HG02852 (cell line): ENCODE data around the gene MRPL11.
"Not testable (repeated sequence)": the region's sequence is repeated elsewhere in the genome, so short reads cannot be mapped to it uniquely, and the experiment has no call there.

Source experiments
- ATAC-seq: cut with Tn5 transposase; IDR thresholded peaks from one replicate; pipeline ENCODE4 v1.9.1; 2021; ENCODE audit warnings: mild to moderate bottlenecking, moderate library complexity; ENCODE audit not compliant: unreplicated experiment

Gene MRPL11

DNA sequence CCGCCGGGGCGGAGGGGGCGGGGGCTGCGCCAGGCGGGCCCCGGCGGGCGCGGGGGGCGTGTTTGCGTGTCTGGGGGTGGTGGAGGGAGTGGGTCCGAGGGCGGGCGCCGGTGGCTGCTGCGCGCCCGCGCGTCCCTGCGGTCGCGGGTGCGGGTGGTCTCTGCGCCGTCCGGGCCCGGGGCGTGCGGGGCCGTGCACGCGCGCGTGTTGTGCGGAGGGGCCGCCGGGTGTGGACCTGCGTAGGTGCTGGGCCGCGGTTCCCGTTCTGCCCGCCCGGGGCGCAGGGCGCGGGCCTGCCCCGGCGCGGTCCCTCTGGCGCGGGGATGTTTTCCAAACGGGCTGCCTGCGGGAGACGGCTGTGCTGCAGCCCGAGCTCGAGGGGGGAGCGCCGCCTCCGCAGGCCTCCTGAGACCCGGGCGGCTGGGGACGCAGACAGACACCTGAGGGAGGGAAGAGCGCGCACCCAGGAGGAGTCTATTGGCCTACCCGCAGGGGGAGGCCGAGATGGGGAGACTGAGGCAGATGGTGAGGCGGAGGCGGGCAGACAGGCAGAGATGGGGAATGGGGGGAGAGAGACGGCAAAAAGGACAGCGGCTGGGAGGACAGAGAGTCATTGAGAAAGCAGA is 28.5 kb upstream of the MRPL11 start:
- peak; percentile 38 for ATAC-seq

- peak; percentile 79 for ATAC-seq
These were observed 27.8 kb upstream of the MRPL11 start, which contains the start of gene PELI3 for GRCh38 chr11:66466225-66467033. Gene PELI3 (plus strand): TSS chr11:66466905. CDS start chr11:66468129, 1,224 bp downstream.

GRCh38 chr11:66465373-66466224 is 27.0 kb upstream of the MRPL11 start:
- ATAC-seq: no peak

DNA sequence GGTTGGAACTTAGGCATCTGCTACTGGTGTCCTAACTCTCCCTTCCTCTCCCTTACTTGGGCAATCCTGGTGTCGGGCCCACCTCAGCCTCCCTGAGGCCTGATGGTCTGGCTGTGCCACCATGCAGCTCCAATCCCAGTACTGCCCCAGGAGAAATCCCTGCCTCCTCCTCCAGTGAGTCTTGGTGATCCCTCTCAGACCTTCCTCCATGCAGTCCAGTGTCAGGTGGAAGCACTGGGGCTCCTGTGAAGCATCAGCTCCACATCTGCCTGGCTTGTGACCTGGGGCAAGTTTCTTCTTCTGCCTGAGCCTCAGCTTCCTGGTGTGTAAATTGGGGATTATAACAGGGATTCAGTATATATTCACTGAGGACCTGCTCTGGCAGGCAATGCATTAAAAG is 26.3 kb upstream of the MRPL11 start:
- ATAC-seq: no peak

GRCh38 chr11:66464116-66464515 is 25.5 kb upstream of the MRPL11 start:
- not testable (repeated sequence) for ATAC-seq

DNA sequence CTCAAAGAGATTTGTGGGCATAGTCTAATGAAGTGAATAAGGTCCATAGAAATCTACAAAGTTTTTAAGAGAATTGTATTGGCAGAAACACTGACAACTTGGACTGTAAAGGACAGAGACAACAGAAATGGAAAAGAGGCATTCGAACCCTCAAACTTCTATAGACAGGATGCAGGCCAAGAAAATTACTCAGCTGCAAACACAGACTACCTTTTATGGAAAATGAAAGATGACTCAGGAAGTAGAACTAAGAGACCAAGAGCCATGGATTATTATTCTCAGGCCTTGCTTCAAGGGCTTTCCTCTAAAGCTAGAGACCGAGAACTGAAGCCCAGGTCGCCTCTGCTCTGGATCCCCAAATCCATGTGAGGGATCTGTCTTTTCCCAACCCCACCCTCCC is 24.3 kb upstream of the MRPL11 start:
- ATAC-seq: no peak

DNA sequence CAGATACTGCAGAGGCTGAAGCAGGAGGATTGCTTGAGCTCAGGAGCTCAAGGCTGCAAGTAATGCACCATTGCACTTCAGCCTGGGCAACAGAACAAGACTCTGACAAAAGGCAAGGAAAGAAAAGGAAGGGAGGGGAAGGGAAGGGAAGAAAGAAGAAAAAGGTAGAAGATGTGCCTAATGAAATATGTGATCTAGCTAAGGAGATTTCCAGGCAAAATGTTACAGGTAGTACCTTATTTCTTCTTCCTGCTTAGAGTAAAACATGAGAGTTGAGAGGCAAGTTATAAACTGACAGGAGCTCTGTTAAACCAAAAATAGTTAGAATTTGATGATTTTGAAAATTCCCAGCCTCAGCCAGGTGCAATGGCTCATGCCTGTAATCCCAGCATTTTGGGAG is 23.4 kb upstream of the MRPL11 start:
- ATAC-seq: no peak

DNA sequence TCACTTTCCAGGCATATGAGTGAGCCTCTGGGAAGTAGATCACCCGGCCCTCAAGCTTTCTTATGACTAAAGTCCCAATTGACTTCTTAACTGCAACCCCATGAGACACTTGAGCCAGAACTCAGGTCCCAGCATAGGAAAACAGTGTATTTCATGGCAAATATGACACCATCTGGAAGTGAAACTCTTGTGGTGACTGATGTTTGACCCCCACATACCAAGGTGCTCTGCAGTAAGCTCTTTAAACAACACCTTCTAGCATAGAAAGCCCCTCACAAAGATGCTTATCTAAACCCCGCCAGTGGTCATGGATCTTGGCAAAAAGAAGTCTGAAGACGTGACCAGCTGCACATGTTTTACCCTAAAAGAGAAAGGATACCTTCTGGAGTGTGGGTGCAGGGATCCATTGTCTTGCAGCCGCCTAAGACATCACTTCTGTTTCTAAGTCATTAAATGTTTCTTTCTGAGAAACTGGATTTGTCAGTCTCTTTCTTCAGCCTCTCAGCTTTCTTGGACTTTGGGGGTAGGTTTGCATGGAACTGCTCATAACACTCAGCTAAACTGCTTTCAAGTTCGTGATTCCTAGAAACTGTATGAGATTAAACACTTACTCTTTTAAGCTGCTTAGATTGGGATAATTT is 20.6 kb upstream of the MRPL11 start:
- ATAC-seq: no peak

- ATAC-seq: no peak
These were observed 19.2 kb upstream of the MRPL11 start for GRCh38 chr11:66457826-66458225.

DNA sequence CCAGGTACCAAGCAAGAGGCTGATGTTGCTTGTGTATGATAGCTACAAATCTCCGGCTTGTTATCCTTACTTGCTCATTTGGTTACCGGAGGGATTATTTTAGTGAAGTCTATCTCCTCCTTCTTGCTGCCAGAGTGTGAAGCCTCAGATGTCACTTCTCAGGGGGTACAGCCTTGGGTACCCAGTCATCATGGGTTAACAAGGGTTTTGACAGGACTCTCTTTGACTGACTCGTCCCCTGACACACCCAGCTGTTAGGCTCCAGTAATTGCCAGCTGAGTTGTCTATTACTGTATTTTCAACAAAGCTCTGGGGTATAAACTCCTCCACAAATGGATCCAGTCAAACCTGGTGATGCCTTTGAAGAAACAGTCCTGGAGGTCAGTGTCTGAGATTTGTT is 16.2 kb upstream of the MRPL11 start:
- ATAC-seq: no peak

DNA sequence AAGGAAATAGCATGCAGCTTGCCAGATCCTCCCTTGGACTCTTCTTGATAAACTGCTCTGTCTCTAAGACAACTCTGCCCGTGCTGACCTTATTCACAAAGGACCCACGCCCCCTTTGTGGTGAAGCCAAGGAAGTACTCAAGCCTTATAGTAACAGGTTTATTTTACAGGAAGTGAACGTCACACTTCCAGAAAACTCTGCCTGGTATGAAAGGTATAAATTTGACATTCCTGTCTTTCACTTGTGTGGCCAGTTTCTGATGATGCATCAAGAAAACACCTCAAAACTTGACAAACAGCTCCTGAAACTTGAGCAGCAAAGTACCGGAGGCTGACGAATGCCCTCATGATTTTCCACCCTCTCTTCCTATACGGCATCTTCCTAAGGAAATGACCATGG is 15.6 kb upstream of the MRPL11 start:
- no peak for ATAC-seq

- ATAC-seq: no peak
These were observed 13.0 kb upstream of the MRPL11 start for GRCh38 chr11:66451663-66452062.

DNA sequence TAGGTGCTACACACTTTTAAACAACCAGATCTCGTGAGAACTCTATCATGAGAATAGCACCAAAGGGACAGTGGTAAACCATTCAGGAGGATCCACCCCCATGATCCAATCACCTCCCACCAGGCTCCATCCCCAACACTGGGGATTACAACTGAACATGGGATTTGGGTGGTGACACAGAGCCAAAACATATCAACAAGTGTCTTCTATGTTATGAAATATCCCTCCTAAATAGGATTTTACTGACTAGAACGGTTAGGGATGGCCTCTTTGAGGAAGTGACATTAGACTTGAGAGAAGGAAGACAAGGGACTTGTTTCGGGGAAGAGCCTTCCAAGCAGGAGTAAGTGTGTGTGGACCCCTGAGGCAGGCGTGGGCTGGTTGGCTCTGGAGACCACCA is 11.9 kb upstream of the MRPL11 start:
- no peak for ATAC-seq

GRCh38 chr11:66448523-66448922 is 9.9 kb upstream of the MRPL11 start:
- ATAC-seq: no peak

DNA sequence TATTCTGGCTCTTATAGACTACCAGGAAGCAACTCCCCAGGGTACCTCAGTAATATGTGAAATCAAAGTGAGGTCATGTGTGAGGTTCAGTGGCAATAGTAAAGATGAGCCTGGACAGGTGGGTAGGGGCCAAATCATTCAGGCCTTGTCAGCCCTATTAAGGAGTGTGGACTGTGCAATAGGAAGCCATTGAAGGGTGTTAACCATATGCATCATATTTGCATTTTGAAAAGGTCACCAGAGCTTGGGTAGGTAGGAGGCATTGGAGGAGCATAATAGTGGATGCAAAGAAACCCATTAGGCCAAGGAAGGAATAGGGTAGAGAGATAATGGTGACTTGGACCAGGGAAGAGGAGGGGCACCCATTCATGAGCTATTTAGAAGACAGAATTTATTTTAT is 8.4 kb upstream of the MRPL11 start:
- ATAC-seq: no peak

- no peak for ATAC-seq
These were observed 5.0 kb upstream of the MRPL11 start for GRCh38 chr11:66443602-66444001.

GRCh38 chr11:66440940-66441282 is 2.3 kb upstream of the MRPL11 start:
- not testable (repeated sequence) for ATAC-seq

GRCh38 chr11:66440101-66440939 is 1.7 kb upstream of the MRPL11 start:
- ATAC-seq: not testable (repeated sequence)

DNA sequence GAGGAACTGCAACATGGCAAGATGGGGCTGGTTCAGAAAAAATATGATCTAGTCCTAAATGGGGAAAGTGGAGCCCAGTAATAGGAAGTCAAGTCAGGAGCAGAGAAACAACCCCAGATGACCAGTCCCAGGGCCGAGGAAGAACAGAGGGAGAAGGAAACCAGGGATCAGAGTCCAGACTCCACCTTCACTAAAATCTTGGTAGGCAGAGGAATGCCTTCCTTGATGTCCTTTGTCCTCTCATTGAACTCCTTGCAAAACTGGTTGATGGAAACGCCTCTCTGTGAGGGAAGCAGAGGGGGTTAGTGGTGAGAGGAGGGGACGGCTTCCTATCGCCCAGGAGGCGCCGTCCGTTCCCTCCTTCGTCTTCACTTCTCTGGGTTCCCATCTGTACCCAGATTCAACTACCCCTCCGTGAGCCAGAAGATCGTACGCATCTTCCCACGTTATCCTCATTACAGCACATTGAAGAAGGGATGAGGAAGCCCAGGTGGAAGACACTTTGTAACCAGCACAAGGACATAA is 607 bp downstream of the MRPL11 start:
- ATAC-seq: no peak

GRCh38 chr11:66432597-66432996 is 6.1 kb downstream of the MRPL11 start:
- ATAC-seq: no peak
